Stimulated activated CD8-positive, alpha-beta memory T cell treated with anti-CD3 and anti-CD28 coated beads, Interleukin-7, amount 100 ng/mL, for 48 hours (primary cell): Measurements from ENCODE around the gene ACOXL.
A peak's percentile ranks its signal among the peaks of the same experiment; 100 is the strongest.

Experiments
- DNase-seq, 2 donors: peaks; one replicate each; pipeline ENCODE4 v3.0.0-alpha.2; 2020; ENCODE audit warnings: low read depth in 1 of 2; ENCODE audit errors: extremely low read depth in 1 of 2

ACOXL gene

DNA sequence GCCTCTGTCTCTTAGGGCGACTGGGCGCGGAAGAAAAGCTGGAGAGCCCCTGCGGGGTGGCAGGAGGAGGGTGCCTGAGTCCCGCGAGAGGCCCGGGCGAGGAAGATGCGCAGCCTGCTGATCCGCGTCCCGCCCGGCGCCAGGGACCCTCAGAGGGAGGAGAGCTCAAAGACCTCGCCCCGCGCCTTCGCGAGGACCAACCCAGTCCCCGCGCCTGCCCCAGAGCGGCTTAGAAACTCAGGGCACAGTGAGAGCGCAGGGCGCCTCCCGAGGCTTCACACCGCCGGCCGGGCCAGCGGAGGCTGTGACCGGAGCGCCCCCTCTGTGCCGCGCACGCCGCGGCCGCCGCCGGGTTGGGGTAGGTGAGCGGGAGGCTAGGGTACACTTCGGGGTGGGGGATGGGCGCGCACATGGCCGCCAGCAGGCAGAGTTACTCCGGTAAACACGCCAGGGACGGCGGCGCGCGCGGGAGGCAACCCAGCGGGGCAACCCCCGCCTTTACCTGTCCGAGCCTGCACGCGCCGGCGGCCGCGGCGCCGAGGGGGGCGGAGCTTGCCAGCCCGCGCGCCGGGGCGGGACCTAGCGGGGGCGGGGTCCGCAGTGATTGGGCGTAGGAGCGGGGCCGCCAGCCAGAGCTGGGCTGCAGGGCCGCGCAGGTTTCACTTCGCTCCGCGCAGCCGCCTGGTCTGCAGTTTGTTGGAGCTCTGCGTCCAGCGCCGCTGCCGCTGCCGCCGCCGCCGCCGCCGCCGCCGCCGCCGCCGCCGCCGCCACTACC is 388.1 kb downstream of the ACOXL start, which contains the start of gene BCL2L11:
TSS of gene BCL2L11 (plus strand) at position 662 of the 775 bp plus-strand sequence. CDS start 2,832 bp downstream, outside the sequence.
- peak; percentile 78 to 89 for DNase-seq

DNA sequence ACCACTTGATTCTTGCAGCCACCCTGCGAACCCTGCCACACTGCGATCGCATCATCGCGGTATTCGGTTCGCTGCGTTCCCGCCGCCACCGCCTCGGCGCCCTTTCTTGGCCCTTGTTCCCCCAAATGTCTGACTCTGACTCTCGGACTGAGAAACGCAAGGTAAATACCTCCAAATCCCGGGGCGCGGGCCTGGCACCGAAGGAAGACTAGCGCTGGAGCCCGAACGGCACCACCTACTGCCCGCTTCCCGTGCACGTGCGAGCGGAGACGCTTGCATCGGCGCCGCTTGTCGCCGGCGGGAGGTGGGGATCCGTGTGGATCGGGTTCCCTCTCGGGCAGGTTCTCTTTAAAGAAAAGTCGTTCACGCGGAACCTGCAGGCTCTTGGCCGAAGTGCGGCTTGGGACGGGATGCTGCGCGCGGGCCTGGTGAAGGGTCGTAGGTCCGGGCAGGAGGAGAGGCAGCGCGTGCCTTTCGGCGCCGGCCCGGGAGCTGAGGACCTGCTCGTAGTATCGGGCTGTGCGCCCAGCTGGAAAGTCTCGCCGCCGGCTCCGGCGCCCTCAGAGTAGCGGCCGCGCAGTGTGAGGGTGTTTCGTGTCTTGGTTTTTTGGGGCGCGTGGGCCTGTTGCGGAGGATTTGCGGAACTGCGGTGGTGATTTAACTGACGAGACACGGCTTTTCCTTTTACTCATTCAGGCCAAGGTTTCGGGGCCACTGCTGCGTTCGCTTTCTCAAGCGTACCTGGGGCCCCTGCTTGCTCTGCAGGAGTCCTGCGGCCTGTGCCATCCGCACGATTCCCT is 388.9 kb downstream of the ACOXL start:
- DNase-seq: no peak

DNA sequence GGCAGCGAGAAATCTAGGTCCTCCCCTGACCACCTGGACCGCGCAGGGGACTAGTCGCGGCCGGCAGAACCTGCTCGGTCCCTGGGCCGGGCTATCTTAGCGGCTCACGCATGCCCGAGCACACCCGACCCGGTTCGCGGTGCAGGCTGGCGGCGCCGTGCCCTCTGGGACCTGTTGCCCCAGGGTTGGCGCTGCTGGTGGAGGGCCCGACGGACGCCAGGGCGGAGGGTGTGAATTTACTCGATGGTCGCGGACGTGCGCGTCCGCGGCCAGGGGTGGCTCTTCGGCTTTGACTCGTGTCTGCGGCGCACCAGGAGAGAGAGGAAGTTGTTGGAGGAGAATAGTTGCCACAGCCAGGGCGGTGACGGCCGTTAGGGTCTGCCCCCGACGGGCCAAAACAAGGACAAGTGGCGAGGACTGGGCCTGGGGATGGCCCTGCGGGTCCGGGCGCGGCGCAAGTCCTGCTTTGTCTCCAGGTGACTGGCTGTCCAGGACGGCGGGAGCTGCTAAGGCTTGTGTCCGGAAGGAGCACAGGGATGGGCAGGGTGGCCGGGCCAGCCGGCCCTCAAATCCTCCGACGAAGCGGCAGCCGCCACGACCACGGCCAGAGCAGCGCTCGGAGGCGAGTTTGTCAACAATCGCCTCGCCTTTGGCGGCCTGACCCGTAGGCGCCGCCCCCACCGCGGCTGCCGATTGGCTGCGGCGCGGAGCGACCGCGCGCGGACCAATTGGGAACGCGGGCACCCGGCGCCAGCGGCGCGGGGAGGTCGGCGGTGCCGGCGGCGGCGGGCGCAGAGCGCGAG is 389.7 kb downstream of the ACOXL start:
- DNase-seq: peak in 1 of 2 donors; percentile 72

DNA sequence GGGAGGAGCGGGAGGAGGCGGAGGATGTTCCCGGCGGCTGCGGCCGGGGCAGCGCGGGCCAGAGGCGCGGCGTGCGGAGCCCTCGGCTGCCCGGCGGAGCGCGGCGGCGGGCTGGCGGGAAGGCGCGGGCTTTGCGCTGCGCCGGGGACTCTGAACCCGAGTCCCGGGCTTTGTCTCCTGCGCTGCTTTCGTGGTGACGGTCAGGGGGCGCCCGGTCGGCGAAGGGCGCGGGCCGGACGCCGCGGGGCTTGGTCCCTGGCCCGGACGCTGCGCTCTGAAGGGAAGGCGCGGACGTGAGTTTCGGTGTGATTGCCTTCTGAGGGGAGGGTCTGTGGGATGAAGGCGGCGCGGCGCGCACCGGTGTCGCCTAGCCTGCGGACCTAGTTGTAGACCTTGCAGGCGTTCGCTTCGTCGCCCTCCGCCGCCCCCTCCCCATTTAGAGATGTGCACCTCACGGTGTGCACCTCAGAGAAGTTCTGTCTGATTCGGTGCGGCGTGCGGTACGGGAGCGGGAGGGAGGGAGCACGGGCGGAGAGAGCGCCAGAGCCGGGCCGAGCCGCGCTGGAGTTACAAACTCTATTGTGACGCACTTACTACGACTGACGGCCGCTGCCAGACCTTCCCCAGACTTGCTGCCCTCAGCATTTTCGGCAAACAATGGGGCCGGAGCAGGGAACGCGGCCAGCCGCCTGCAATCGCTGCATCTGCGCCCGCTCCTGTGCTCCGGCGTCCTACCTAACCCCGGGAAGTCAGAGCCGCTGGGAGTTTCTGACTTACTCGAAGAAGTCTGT is 390.5 kb downstream of the ACOXL start:
- no peak for DNase-seq

DNA sequence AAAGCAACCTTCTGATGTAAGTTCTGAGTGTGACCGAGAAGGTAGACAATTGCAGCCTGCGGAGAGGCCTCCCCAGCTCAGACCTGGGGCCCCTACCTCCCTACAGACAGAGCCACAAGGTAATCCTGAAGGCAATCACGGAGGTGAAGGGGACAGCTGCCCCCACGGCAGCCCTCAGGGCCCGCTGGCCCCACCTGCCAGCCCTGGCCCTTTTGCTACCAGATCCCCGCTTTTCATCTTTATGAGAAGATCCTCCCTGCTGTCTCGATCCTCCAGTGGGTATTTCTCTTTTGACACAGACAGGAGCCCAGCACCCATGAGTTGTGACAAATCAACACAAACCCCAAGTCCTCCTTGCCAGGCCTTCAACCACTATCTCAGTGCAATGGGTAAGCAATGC is 391.4 kb downstream of the ACOXL start:
- DNase-seq: no peak

DNA sequence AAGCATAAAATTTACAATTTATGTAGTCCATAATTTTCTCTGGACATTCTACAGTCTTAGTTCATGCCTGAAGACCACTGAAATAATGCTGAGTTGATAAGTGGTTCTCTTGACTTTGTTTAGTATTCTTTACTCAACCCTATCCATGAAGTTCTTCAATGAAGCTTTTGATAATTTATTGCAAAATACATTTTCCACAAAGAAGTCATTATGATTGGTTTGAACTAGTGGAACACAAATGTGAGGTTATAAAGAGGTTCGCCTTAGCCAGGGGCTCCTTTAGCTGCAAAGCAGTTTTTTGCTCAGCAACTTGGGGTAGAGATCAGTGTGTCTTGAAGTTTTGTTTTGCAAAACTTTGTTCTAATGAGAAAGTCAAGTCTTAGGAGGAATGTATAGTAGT is 394.2 kb downstream of the ACOXL start:
- no peak for DNase-seq

DNA sequence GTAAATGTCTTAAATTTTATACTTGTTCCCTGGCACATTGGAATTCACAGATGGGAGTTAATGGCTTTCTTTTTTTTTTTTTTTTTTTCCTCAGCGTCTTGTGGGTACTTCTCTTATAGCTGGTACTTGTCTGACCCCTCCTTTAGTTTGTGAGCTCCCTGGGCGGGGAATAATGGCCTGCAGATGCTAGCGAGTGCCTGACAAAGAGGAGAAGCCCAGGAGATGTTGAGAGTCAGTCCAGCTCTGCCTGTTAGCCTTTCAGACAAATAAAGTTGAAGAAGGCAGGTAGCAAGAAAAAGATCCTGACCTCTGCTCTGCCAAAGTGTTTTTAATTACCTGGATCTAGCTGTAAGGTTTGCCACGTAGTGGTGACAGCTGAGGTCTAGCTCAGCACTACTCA is 395.0 kb downstream of the ACOXL start:
- DNase-seq: no peak

DNA sequence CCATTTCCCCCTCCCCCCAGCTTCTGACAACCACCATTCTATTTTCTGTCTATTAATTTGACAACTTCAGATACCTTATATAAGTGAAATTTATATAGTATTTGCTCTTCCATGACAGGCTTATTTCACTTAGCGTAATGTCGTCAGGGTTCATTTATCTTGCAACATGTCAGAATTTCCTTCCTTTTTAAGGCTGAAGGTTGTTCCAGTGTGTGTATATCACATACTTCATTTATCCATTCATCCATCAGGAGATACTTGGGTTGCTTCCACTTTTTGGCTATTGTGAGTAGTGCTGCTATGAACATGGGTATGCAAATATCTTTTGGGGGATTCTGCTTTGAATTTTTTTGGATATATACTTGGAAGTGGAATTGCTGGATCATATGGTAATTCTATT is 395.7 kb downstream of the ACOXL start:
- DNase-seq: no peak

DNA sequence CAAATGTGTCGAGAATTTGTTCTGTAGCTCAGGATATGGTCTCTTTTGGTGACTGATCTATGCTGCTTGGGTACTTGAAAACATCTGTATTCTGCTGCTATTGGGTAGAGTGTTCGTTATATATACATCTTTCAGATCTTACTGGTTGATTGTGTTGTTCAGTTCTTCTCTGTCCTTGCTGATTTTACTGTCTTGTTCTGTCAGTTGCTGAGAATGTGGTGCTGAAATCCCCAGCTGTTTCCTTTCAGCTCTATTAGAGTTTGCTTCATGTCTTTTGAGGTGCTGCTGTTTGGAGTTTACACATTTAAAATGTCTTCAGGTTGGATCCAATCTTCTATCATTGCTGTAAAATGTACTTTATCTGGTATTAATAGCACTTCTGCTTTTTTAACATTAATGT is 401.2 kb downstream of the ACOXL start:
- DNase-seq: no peak

DNA sequence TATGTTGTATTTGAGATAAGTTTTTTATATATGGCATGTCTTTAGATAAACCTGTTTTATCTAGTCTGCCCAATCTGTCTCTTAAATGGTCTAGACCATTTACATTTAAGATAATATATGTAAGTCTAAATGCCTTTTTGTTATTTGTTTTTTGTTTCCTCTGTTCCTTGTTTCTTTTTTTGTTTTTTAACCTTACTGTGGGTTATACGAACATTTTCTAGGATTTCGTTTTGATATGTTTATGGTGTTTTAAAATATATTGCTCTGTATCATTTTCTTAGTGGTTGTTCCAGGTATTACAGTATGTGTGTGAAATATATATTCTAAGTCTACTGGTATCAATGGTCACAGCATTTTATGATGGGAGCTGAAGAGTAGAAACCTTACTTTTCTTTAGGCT is 401.7 kb downstream of the ACOXL start:
- no peak for DNase-seq

DNA sequence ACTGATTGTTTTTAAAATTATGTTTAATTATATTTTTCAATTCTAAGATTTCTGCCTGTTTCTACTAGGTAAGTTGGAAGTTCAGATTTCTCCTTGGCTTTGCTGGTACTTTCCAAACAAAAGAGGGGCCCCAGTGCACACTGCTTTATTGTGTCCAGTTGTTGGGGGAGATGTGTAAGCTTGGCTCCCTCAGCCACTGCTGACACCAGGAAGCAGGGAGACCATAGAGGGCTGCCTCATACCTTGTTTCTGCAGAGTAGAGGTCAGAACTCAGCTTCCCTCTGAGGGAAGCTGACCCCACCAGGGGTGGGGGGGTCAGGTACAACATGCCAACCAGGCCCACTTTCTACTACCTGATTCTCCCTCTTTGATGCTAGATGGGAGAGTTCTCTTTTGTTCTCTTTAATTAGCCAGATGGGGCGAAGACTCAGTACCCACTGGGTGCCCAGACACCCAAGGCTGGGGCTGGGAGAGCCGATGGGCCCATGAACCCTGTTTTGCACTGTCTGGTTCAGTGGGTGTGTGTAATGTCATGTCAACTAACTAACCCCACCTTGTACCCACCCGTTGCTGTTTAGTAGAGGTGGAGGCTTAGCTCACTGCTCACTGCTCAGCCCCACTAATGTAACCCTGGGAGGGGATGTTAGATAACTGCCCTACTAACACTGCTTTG is 403.0 kb downstream of the ACOXL start:
- DNase-seq: no peak

DNA sequence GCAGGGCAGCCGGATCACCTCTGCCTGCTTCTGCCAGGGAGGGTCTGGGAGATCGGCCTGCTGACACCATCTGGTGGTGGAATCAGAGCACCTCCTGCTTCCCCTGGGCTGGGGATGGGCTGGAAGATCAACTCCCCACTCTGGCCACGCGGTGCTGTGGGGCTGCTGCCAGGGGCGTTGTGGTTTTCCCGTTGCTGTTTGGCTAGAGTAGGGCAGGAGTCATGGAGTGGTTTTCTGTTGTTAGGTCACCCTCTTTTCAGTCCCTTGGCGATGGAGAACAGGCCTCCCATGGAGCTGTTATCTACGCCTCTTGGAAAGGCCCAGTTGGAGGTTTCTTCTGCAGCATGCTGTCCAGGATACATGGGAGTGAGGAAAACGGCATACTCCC is 403.5 kb downstream of the ACOXL start:
- DNase-seq: no peak

DNA sequence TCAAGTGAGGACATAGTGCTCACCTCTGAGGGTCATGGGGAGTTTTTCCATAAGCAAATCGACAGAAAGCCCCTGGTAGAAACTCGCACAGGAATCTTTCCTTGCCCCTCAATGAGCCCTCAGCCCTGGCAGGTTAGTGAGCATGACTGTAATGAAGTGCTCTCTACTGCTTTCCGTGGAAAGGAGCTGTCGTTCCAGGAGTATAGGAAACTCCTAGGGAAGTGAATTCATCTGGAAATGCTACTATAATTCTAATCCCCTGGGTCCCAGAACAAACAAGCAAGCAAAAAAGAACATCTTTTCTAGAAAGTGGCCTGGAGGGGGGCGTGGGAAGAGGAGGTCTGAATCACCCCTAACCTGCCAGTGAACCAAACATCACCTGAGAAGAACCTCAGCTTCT is 406.5 kb downstream of the ACOXL start:
- DNase-seq: no peak

DNA sequence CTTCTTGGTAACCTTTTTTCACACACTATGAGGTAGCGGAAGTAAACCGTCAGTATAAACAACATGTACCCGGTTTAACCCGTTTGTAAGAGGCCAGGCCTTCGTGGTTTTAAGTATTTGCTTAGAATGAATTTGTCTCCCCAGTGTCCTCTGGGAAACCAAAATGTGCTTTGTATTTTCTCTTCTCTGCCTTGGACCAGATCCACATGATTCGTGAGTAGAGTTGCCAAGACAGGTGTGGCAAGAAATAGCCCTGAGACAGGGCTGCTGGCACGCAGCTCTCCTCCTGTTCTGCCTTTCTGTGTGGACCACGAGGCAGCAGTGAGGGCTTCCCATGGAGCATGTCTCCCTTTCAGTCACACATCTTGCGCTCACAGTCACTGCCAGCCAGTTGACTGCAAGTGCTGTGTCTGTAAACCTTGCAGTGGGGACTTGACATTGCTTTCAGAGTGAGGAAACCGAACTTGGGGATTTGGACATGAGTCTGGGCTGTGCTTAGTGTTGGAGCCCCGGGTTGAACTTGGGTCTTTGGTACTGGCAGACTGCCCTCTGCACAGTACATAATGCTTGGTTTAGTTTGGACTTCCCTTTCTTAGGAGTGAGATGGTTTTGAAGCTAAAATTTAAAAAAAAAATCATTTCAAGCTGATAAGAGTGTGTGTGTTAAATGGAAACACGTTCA is 407.4 kb downstream of the ACOXL start:
- no peak for DNase-seq

DNA sequence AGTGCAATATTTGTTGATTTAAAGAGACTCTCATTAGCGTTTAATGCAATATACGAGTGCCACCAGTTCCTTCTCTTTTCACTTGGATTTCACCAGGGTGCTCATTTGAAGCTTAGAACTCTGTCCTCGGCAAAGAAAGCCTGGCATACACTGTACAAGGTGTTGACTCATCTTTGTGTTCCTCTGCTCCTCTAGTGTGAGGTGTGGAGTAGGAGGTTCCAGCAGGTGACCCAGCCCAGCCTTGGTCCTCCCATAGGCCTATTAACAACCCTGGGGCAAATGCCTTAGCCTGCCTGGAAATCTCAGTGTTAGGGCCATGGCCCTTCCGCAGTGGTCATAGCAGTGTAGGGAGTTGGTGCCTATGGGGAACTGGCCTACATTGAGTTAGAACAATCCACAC is 408.4 kb downstream of the ACOXL start:
- DNase-seq: no peak

DNA sequence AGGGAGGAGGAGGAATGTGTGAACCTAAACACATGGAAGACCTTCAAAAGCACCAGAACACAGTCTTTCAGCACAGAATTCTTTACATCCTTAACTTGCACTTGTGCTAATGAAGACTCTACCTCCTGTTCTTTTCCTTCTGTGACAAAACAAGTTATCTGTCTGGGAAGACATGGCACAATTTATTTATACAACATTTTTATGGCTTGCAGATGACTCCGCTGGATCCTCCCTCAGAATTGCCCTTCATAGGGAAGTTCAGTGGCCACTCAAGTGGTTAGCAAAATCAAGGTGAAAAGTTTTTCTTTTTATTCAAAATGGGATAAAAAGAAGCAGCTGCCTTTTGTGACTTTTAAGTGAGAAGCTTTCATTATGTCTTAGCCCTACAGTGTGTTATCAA is 409.7 kb downstream of the ACOXL start:
- DNase-seq: no peak

DNA sequence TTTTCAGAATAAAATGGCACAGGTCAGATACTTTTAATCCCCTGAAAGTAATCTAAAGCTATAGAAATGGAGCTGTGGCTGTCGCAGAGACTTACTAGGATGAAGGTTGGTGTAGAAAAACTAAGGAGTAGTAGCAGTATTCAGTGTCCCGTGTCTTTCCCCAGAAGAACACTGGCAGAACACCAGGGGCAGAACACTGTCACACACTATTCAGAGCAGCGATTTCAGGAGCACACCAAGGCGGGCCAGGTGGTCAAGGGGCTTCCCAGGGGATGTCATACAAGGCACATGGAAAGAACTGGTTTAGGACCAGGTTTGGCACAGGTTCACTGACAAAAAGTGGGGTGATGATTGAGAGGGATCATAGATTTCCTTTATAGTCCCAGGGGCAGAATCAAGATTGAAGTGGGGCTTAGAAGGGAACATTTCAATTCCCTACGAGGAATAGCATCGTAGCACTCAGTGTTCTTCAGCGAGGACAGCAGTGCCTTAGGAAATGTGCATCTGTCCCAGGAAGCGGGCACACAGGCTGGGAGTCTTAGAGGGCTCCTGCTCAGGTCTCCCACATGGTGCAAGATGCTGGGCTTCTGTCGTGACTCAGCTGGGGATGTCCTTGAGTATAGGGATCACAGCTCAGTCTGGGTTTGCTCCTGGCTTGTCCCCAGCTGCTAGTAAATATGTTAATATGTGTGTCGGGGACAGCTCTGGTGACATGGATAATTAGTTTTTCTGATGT is 410.9 kb downstream of the ACOXL start:
- DNase-seq: no peak

DNA sequence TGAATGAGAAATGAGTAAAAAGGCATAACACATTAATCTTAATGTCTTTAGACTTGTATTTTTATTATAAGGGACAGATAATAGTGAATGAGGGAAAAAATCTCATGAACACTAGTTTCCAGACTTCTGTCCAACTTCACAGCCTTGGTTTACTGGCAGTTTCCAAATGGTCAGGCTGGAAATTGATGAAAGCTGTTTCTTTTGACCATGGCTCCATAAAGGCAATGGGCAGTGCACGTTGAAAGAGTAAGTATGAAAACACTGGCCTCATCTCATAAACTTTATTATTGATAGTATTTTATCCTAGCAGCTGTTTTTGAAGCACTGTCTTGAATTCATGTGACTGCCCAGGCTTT is 411.4 kb downstream of the ACOXL start:
- no peak for DNase-seq
